ENCODE data around the gene MALT1.

The MALT1 gene

GRCh38 chr18:58690259-58690658 is 19.0 kb downstream of the MALT1 start:
- DNase-seq (ENCODE audit: low read depth, low spot score): no peak
- no peak overlapping the region for H3K4me3 ChIP-seq
- no peak overlapping the region for H3K9ac ChIP-seq (ENCODE audit: insufficient read length)
- H3K36me3 ChIP-seq (ENCODE audit: insufficient read depth, low read length): peaks cover 7% of the 10 kb centered on the region; the same call in 1 of the 2 replicates
- no peak for TF ChIP-seq POLR2AphosphoS5 (IDR thresholded peaks at IDR 0.05; ENCODE audit: borderline replicate concordance, low read depth, low read length)
- no peak for TF ChIP-seq FOXP2 (optimal IDR thresholded peaks at IDR 0.05; ENCODE audit: control extremely low read depth, extremely low read length, insufficient read depth)
- TF ChIP-seq EZH2 (IDR thresholded peaks at IDR 0.05): no peak
- H3K9me3 ChIP-seq (ENCODE audit: low read depth, low read length): no peaks in the 10 kb centered on the region
- no peak overlapping the region for H3K27ac ChIP-seq

GRCh38 chr18:58691256-58691655 is 20.0 kb downstream of the MALT1 start:
- no peak overlapping the region for H3K9ac ChIP-seq (ENCODE audit: insufficient read length)
- TF ChIP-seq FOXP2 (optimal IDR thresholded peaks at IDR 0.05; ENCODE audit: control extremely low read depth, extremely low read length, insufficient read depth) (no peak), POLR2AphosphoS5 (IDR thresholded peaks at IDR 0.05; ENCODE audit: borderline replicate concordance, low read depth, low read length) (no peak)
- H3K4me3 ChIP-seq: no peak overlapping the region
- no peak for DNase-seq (ENCODE audit: low read depth, low spot score)
- H3K9me3 ChIP-seq (ENCODE audit: low read depth, low read length): no peaks in the 10 kb centered on the region
- no peak overlapping the region for H3K27ac ChIP-seq
- H3K36me3 ChIP-seq (ENCODE audit: insufficient read depth, low read length): peaks cover 5% of the 10 kb centered on the region; the same call in 1 of the 2 replicates

- no peak overlapping the region for H3K27ac ChIP-seq
- TF ChIP-seq POLR2AphosphoS5 (IDR thresholded peaks at IDR 0.05; ENCODE audit: borderline replicate concordance, low read depth, low read length) (no peak), EZH2 (IDR thresholded peaks at IDR 0.05) (no peak), FOXP2 (optimal IDR thresholded peaks at IDR 0.05; ENCODE audit: control extremely low read depth, extremely low read length, insufficient read depth) (no peak)
- no peaks in the 10 kb centered on the region for H3K9me3 ChIP-seq (ENCODE audit: low read depth, low read length)
- no peak for DNase-seq (ENCODE audit: low read depth, low spot score)
- H3K9ac ChIP-seq (ENCODE audit: insufficient read length): no peak overlapping the region
- H3K36me3 ChIP-seq (ENCODE audit: insufficient read depth, low read length): no peaks in the 10 kb centered on the region
- H3K4me3 ChIP-seq: no peak overlapping the region
These were observed 21.3 kb downstream of the MALT1 start for GRCh38 chr18:58692422-58693185.

DNA sequence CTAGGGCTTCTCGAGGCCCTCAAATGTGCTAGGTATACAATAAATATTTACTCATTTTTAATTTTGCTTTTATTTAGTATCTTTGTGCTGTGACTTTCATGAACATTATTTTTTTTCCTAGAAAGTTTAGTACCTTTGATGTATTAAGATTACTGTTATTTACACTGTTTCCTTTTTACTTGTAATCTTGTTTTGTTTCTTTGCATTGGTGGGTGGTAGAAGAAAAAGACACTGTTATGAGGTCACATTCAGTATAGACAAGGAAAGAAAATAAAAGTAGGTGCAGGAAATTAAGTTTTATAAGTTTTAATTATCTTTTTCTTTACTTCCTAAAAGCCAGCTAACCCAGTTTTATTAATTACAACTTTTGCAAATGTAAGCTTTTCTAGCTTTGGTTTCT is 23.0 kb downstream of the MALT1 start:
- no peak for DNase-seq (ENCODE audit: low read depth, low spot score)
- H3K27ac ChIP-seq: no peak overlapping the region
- TF ChIP-seq EZH2 (IDR thresholded peaks at IDR 0.05): no peak
- no peak for TF ChIP-seq POLR2AphosphoS5 (IDR thresholded peaks at IDR 0.05; ENCODE audit: borderline replicate concordance, low read depth, low read length)
- TF ChIP-seq FOXP2 (optimal IDR thresholded peaks at IDR 0.05; ENCODE audit: control extremely low read depth, extremely low read length, insufficient read depth): no peak
- H3K9ac ChIP-seq (ENCODE audit: insufficient read length): no peak overlapping the region
- H3K9me3 ChIP-seq (ENCODE audit: low read depth, low read length): no peaks in the 10 kb centered on the region
- no peak overlapping the region for H3K4me3 ChIP-seq
- H3K36me3 ChIP-seq (ENCODE audit: insufficient read depth, low read length): no peaks in the 10 kb centered on the region

DNA sequence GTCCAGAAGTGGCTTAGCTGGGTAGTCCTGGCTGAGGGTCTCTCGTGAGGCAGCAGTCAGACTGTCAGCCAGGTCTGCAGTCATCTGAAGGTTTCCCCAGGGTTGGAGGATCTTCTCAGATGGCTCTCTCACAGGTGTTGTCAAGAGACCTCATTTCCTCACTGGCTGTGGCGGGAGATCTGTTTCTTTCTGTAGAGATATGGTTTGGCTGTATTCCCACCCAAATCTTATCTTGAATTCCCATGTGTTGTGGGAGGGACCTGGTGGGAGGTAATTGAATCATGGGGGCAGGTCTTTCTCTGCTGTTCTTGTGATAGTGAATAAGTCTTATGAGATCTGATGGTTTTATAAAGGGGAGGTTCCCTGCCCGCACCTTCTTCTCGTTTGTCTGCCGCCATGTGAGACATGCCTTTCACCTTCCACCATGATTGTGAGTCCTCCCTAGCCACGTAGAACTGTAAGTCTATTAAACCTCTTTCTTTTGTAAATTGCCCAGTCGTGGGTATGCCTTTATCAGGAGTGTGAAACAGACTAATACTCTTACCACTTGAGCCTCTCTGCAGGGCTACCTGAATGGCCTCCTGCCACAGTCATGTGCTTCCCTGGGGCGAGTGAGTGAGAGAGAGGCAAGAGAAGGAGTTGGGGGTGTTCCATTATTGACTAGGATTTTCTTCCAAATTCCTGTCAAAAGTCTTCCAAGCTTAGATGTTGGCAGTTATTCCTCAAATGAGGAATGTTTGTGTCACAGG is 23.6 kb downstream of the MALT1 start:
- H3K36me3 ChIP-seq (ENCODE audit: insufficient read depth, low read length): no peaks in the 10 kb centered on the region
- H3K4me3 ChIP-seq: no peak overlapping the region
- H3K27ac ChIP-seq: no peak overlapping the region
- no peak for DNase-seq (ENCODE audit: low read depth, low spot score)
- TF ChIP-seq POLR2AphosphoS5 (IDR thresholded peaks at IDR 0.05; ENCODE audit: borderline replicate concordance, low read depth, low read length) (no peak), FOXP2 (optimal IDR thresholded peaks at IDR 0.05; ENCODE audit: control extremely low read depth, extremely low read length, insufficient read depth) (no peak), EZH2 (IDR thresholded peaks at IDR 0.05) (no peak)
- H3K9me3 ChIP-seq (ENCODE audit: low read depth, low read length): no peaks in the 10 kb centered on the region
- no peak overlapping the region for H3K9ac ChIP-seq (ENCODE audit: insufficient read length)

- no peak overlapping the region for H3K27ac ChIP-seq
- TF ChIP-seq EZH2 (IDR thresholded peaks at IDR 0.05): no peak
- TF ChIP-seq FOXP2 (optimal IDR thresholded peaks at IDR 0.05; ENCODE audit: control extremely low read depth, extremely low read length, insufficient read depth): no peak
- no peak for TF ChIP-seq POLR2AphosphoS5 (IDR thresholded peaks at IDR 0.05; ENCODE audit: borderline replicate concordance, low read depth, low read length)
These were observed 24.5 kb downstream of the MALT1 start for GRCh38 chr18:58695772-58696171.

DNA sequence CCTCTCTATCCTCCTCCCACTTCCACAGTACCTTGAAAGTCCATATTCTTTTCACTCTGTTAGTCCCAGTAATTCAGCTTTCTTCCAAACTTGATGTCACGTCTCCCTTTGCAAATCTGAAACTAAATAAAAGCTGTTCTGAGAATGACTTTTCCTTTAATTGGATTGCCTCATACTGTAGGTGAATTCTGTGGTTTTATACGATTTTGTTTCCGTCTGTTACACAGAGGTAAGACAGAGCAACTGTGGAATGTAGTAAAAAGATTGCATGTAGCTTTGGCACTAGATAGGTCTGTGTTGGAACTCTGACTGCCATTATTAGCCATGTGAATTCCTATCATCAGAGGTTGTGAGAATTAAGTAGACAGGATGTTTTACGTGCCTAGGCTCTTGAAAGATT is 25.9 kb downstream of the MALT1 start:
- Histone ChIP-seq H3K9me3 (ENCODE audit: low read depth, low read length) (no peaks in the 10 kb centered on the region), H3K27ac (no peak overlapping the region), H3K9ac (ENCODE audit: insufficient read length) (no peak overlapping the region), H3K36me3 (ENCODE audit: insufficient read depth, low read length) (no peaks in the 10 kb centered on the region), H3K4me3 (no peak overlapping the region)
- DNase-seq (ENCODE audit: low read depth, low spot score): no peak
- TF ChIP-seq FOXP2 (optimal IDR thresholded peaks at IDR 0.05; ENCODE audit: control extremely low read depth, extremely low read length, insufficient read depth) (no peak), EZH2 (IDR thresholded peaks at IDR 0.05) (no peak), POLR2AphosphoS5 (IDR thresholded peaks at IDR 0.05; ENCODE audit: borderline replicate concordance, low read depth, low read length) (no peak)

More at GRCh38 chr18:58695772-58696171, 24.5 kb downstream of the MALT1 start:
- Histone ChIP-seq H3K9me3 (ENCODE audit: low read depth, low read length) (no peaks in the 10 kb centered on the region), H3K4me3 (no peak overlapping the region), H3K36me3 (ENCODE audit: insufficient read depth, low read length) (no peaks in the 10 kb centered on the region), H3K9ac (ENCODE audit: insufficient read length) (no peak overlapping the region)
- no peak for DNase-seq (ENCODE audit: low read depth, low spot score)

GRCh38 chr18:58698701-58699193 is 27.5 kb downstream of the MALT1 start:
- Histone ChIP-seq H3K27ac (peak overlapping the region; percentile 42; the same call in 1 of the 2 replicates), H3K9me3 (ENCODE audit: low read depth, low read length) (no peaks in the 10 kb centered on the region), H3K4me3 (no peak overlapping the region), H3K9ac (ENCODE audit: insufficient read length) (no peak overlapping the region), H3K36me3 (ENCODE audit: insufficient read depth, low read length) (no peaks in the 10 kb centered on the region)
- no peak for DNase-seq (ENCODE audit: low read depth, low spot score)
- TF ChIP-seq FOXP2 (optimal IDR thresholded peaks at IDR 0.05; ENCODE audit: control extremely low read depth, extremely low read length, insufficient read depth) (no peak), EZH2 (IDR thresholded peaks at IDR 0.05) (no peak), POLR2AphosphoS5 (IDR thresholded peaks at IDR 0.05; ENCODE audit: borderline replicate concordance, low read depth, low read length) (no peak)
